ENCODE data around the gene ANKRD29. TPM values are rescaled to one million over a fixed set of nuclear protein-coding genes. Genes with fewer than 3 reads are reported as not detected.

Gene ANKRD29, protein sequence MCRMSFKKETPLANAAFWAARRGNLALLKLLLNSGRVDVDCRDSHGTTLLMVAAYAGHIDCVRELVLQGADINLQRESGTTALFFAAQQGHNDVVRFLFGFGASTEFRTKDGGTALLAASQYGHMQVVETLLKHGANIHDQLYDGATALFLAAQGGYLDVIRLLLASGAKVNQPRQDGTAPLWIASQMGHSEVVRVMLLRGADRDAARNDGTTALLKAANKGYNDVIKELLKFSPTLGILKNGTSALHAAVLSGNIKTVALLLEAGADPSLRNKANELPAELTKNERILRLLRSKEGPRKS
- total RNA-seq (2014; rRNA removed; shearing (Covaris generic)), result not detected in 2 replicates
- polyA plus RNA-seq (2015; cell fraction: cytosol; rRNA removed), result not detected in 2 replicates
- not detected in 2 replicates for polyA plus RNA-seq (2015; cell fraction: nucleus; rRNA removed)

GRCh38 chr18:23662309-23663263 lies at the start of gene ANKRD29:
ANKRD29 (minus strand) TSS chr18:23662911; CDS start chr18:23662730, 181 bp downstream.
- no peak for DNase-seq (ENCODE audit: low read depth)

- no peak for DNase-seq (ENCODE audit: low read depth)
Observed at GRCh38 chr18:23712445-23712844, 49.7 kb upstream of the ANKRD29 start.

DNA sequence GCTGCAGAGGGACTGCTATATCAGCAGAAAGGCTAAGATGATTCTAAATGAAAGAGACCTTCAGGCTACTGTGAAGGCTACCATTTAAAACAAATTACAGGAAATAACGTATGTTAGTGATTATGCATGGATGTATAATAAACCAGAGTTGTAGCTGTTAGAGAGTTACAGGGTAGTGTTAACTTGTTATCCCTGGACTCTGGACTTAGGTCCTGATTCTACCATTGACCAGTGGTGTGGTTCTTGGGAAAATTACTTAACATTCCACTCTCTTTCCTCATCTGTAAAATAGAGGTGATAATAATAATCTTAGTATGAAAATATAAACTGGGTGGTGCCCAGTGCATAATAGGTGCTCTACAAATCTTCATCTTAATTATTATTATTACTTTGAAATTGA lies 48.7 kb upstream of the ANKRD29 start:
- DNase-seq (ENCODE audit: low read depth), result no peak

DNA sequence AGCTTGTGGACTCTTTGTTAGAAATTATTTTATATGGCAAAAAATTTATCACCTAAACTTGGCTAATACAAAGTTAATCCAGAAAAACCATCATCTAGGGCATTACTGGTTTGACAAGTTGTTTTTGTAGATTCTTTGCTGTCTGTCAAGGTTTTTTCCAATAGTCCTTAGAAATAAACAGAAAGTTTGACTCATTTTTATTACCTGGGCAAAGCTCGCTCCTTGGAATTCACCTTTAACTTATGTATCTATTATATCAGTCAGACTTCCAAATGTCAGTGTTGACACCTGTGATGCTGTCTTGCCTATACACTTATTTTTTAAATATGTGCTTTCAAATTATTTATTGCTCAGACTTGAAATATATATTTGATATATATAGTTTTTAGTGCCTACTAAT lies 48.2 kb upstream of the ANKRD29 start:
- no peak for DNase-seq (ENCODE audit: low read depth)

DNA sequence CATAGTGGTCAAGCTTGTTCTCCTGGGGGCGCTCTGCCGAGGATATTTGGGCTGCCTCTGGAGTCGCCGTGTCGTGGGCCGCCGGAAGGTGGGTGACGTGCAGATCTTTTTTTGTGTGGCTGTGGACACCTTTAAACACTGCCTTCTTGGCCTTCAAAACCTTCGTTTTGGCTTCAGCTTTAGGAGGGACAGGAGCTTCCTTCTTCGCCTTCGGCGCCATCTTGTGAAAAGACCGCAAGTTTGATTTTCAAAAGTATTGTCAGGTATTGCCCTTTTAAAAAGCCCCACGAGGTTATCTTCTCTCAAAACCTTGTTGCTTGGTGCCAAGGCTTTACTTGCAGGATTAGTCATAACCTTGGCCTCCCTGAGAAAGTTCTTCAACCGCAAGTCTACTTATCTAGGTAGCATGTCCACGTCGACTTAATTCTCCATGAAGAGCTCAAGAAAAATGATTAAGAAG lies 47.4 kb upstream of the ANKRD29 start:
- DNase-seq (ENCODE audit: low read depth), result peak; percentile 72

DNA sequence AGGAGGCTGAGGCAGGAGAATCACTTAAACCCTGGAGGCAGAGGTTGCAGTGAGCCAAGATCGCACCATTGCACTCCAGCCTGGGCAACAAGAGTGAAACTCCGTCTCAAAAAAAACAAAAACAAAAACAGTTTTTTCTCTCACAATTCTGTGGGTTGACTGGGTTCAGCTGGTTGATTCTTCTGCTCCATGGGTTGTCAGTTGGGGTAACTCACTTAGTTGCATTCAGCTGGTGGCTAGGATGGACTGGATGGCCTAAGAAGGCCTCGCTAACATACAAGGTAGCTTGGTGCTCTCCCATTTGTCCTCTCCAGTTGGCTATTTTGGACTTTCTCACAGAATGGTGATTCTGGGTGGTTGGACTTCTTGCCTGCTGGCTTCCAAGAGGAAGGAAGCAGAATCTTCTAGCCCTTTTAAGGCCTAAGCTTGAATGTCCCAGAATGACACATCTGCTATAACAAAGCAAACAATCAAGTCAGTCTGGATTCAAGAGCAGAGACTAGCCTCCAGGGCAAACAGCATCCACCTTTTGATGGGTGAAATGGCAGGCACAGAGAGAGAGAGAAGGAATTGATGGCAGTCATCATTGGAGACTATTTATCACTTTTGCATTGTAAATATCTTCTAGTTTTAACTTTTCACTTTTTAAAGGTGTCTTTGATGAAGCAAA lies 44.4 kb upstream of the ANKRD29 start:
- DNase-seq (ENCODE audit: low read depth), result no peak

- DNase-seq (ENCODE audit: low read depth), result no peak
Observed at GRCh38 chr18:23704806-23705205, 42.1 kb upstream of the ANKRD29 start.

GRCh38 chr18:23703987-23704384 lies 41.3 kb upstream of the ANKRD29 start:
- DNase-seq (ENCODE audit: low read depth), result no peak

DNA sequence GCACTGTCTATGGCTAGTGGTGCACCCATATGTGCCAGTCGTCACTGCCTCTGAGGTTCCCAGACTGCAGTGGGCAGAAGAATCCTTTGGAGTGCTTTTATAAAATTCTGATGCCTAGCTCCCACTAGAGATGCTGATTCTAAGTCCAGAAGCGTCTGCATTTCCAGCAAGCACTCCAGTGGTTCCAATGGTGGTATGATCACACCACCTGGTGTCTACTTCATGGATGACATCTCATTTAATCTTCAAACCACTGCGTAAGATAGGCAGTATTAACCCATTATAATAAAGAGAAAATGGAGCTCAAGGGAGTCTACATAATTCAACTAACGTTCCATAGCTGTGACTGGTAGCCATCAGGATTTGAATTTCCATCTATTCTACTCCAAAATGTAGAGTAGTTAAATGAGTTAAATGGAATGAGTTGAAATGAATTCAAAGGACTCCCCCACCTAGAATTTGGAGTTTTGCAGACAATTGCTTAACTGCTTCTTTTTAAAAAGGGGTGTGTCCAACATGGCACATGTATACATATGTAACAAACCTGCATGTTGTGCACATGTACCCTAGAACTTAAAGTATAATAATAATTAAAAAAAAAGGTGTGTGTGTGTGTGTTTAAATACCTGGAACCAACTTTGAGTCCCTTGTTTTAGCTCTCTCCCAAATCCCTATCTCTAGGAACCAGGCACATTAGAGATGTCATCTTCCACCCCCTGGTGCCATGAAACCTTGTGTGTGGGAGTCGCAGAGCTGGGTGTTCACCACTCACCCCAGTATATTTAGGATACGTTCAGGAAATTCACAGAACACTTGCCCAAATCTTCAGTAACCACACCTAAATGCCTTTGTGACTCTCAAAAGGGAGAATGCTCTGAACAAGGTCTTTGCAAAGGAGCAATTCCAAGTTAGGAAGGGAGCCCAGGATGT lies 40.6 kb upstream of the ANKRD29 start:
- DNase-seq (ENCODE audit: low read depth), result peak; percentile 72

GRCh38 chr18:23702606-23703005 lies 39.9 kb upstream of the ANKRD29 start:
- no peak for DNase-seq (ENCODE audit: low read depth)

- no peak for DNase-seq (ENCODE audit: low read depth)
Observed at GRCh38 chr18:23701544-23702064, 38.9 kb upstream of the ANKRD29 start.

DNA sequence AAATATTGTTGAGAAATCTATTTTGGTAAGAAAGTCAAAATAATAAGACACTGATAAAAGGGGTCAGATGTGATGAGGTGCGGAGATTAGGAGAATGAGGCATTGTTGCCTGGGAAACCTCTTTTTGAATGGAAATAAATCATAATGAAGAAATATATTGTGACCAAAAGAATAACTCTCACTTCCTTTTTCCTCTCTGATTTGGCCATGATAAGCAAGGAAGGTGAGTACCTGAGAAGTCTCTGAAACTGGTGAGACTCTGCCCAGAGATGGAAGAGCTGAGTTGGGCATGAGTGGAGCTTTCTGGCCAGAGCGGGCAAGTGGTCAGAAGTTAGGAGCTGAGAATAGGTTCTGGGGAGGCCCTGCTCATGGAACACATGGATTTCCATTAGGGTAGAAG lies 38.3 kb upstream of the ANKRD29 start:
- no peak for DNase-seq (ENCODE audit: low read depth)

GRCh38 chr18:23694637-23695430 lies 32.1 kb upstream of the ANKRD29 start:
- DNase-seq (ENCODE audit: low read depth), result no peak

DNA sequence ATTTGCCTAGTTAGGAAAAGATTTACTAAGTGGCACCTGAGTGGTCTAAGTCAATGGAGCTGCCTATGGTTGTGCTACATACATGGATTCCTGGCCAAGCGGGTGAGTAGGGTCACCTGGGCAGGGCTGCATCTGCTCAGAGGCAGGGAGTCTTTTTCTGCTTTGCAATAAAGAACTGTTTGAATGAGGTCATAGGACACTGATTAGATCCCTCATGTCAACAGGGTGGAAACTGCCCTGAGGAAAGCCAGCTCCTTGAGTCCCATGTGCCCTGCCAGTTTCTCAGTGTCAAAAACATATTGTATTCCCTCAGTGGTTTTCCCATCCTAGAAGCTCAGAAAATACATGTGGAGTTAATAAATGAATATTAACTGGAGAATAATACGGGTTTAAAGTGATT lies 31.1 kb upstream of the ANKRD29 start:
- DNase-seq (ENCODE audit: low read depth), result no peak

GRCh38 chr18:23690505-23691068 lies 27.9 kb upstream of the ANKRD29 start:
- DNase-seq (ENCODE audit: low read depth), result no peak

- no peak for DNase-seq (ENCODE audit: low read depth)
Observed at GRCh38 chr18:23689616-23690504, 27.1 kb upstream of the ANKRD29 start.

- no peak for DNase-seq (ENCODE audit: low read depth)
Observed at GRCh38 chr18:23689031-23689615, 26.4 kb upstream of the ANKRD29 start, which contains the start of gene LAMA3. LAMA3 (plus strand) TSS chr18:23689453; CDS start chr18:23689684, 231 bp downstream.

All from HT1080 (cell line).